Astrocyte (in vitro differentiated cells and primary cell): ENCODE data around the gene ROR1.

ENCODE experiments used
- CTCF ChIP-seq: IDR thresholded peaks from 2 replicates; pipeline ENCODE4 v1.5.1; 2011; ENCODE audit warnings: low read depth, mild to moderate bottlenecking, inconsistent platforms, low read length, moderate library complexity; ENCODE audit not compliant: insufficient read depth
- EZH2 ChIP-seq: IDR thresholded peaks from 2 replicates; pipeline ENCODE4 v1.6.1; 2012; ENCODE audit warnings: mild to moderate bottlenecking, low read length, inconsistent platforms; ENCODE audit not compliant: insufficient read depth

GRCh38 chr1:63772201-63772600, 1.6 kb upstream of the ROR1 start:
- TF ChIP-seq CTCF (no peak), EZH2 (no peak)
